GM12892 (cell line): ENCODE measurements around the gene SLC25A36.

Source experiments
- POLR2A ChIP-seq: IDR thresholded peaks from 2 replicates; pipeline ENCODE4 v1.6.1; 2011; ENCODE audit warnings: low read depth, low read length, control low read depth
- POLR2AphosphoS5 ChIP-seq: IDR thresholded peaks from 2 replicates; pipeline ENCODE4 v1.6.1; 2011; ENCODE audit warnings: low read depth, low read length, control low read depth
- TAF1 ChIP-seq: IDR thresholded peaks from 2 replicates; pipeline ENCODE4 v1.6.1; 2011; ENCODE audit warnings: low read depth, mild to moderate bottlenecking, control low read depth, low read length, borderline replicate concordance

DNA sequence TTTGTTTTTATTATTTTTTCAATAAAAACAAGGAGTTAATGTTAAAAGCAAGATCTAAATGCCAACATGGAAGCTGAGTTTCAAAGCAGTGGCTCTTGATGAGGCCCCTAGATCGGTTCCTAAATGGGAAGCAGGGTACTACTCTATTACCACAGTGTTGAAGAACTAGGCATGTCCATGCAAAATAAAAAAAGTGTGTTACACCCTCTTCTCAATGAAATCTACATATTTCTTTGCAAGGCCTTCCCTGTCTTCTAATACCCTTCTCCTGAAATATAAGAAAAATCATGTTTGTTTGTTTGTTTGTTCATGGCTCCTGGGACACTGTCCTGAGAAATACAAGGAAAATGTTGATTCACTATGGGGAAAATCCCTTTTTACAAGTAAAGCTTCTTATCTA, 12.2 kb upstream of the SLC25A36 start:
- no peak for TF ChIP-seq POLR2A
- no peak for TF ChIP-seq POLR2AphosphoS5
- no peak for TF ChIP-seq TAF1
